Measurements from ENCODE around the gene DTD1.

DNA sequence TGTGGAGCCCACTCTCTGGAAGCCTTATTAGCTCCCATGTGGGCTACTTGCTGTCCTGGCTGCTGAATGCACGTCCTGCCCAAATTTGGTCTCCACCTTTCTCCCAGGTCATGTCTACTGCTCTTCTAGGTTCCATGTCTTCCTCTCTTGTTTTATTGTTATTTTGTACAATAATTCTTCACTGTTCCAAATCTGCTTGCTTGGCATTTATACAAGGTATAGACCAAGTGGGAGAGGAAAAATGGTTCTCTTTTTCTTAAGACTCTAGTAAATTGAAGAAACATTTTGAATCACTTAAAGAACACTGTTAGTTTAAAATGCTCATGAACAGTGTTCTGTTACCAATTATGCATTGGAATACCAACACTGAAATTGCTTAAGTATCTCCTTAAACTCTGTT lies 144.1 kb downstream of the DTD1 start:
- TF ChIP-seq POLR2AphosphoS5 (IDR thresholded peaks at IDR 0.05; ENCODE audit: low read depth, low read length) (no peak), PHB2 (IDR thresholded peaks at IDR 0.05; ENCODE audit: partially characterized antibody) (no peak), GATAD1 (CRISPR knock-in tag; IDR thresholded peaks at IDR 0.05) (no peak), TP53 (CRISPR knock-in tag; conservative IDR thresholded peaks at IDR 0.05) (no peak)
